ENCODE data around the gene DPP10. TPM values are rescaled to one million over a fixed set of nuclear protein-coding genes. Genes with fewer than 3 reads are reported as not detected.

Gene DPP10
- total RNA-seq, 1 experiment from 2014 or later = not detected

GRCh38 chr2:115779085-115779632 is 1336.7 kb downstream of the DPP10 start:
- no peak for TF ChIP-seq CTCF (IDR thresholded peaks at IDR 0.05; ENCODE audit: unreplicated experiment)
- H3K4me1 Mint-ChIP-seq (ENCODE audit: insufficient read depth, unreplicated experiment) = peaks cover 5% of the 10 kb centered on the region
- H3K27me3 Mint-ChIP-seq (ENCODE audit: insufficient read depth, unreplicated experiment) = no peaks in the 10 kb centered on the region
- H3K4me3 Mint-ChIP-seq (ENCODE audit: unreplicated experiment) = no peak overlapping the region
- CTCF ChIA-PET = no interaction called here
- peaks cover 5% of the 10 kb centered on the region for H3K9me3 Mint-ChIP-seq (ENCODE audit: unreplicated experiment)
- POLR2A ChIA-PET = no interaction called here
- intact Hi-C loops (cut with micrococcal nuclease) = no loop called here
- BruUV-seq (replicated peaks) = no TSS peak
- no peaks in the 10 kb centered on the region for H3K36me3 Mint-ChIP-seq (ENCODE audit: insufficient read depth, unreplicated experiment)
- DNase-seq (ENCODE audit: unreplicated experiment) = no peak
- H3K27ac Mint-ChIP-seq (ENCODE audit: low read depth, unreplicated experiment) = no peak overlapping the region

GRCh38 chr2:115782286-115782685 is 1339.8 kb downstream of the DPP10 start:
- Mint-ChIP-seq H3K9me3 (ENCODE audit: unreplicated experiment) (peaks cover 17% of the 10 kb centered on the region), H3K36me3 (ENCODE audit: insufficient read depth, unreplicated experiment) (no peaks in the 10 kb centered on the region), H3K27me3 (ENCODE audit: insufficient read depth, unreplicated experiment) (no peaks in the 10 kb centered on the region), H3K4me1 (ENCODE audit: insufficient read depth, unreplicated experiment) (peaks cover 5% of the 10 kb centered on the region), H3K4me3 (ENCODE audit: unreplicated experiment) (no peak overlapping the region), H3K27ac (ENCODE audit: low read depth, unreplicated experiment) (no peak overlapping the region)
- CTCF ChIA-PET = interaction anchor here (0.8 kb wide), 1 partner anchor 19 kb away, joined by 3 read pairs; no protein-coding TSS in a partner anchor
- no TSS peak for BruUV-seq (replicated peaks)
- TF ChIP-seq CTCF (IDR thresholded peaks at IDR 0.05; ENCODE audit: unreplicated experiment) = no peak
- intact Hi-C loops (cut with micrococcal nuclease) = no loop called here
- POLR2A ChIA-PET = no interaction called here
- no peak for DNase-seq (ENCODE audit: unreplicated experiment)

GRCh38 chr2:115796078-115796477 is 1353.6 kb downstream of the DPP10 start:
- H3K36me3 Mint-ChIP-seq (ENCODE audit: insufficient read depth, unreplicated experiment) = no peaks in the 10 kb centered on the region
- no TSS peak for BruUV-seq (replicated peaks)
- H3K9me3 Mint-ChIP-seq (ENCODE audit: unreplicated experiment) = peaks cover 8% of the 10 kb centered on the region
- no peak overlapping the region for H3K4me3 Mint-ChIP-seq (ENCODE audit: unreplicated experiment)
- no peaks in the 10 kb centered on the region for H3K4me1 Mint-ChIP-seq (ENCODE audit: insufficient read depth, unreplicated experiment)
- intact Hi-C loops (cut with micrococcal nuclease) = no loop called here
- CTCF ChIA-PET = no interaction called here
- TF ChIP-seq CTCF (IDR thresholded peaks at IDR 0.05; ENCODE audit: unreplicated experiment) = no peak
- POLR2A ChIA-PET = no interaction called here
- DNase-seq (ENCODE audit: unreplicated experiment) = no peak
- H3K27me3 Mint-ChIP-seq (ENCODE audit: insufficient read depth, unreplicated experiment) = no peaks in the 10 kb centered on the region
- H3K27ac Mint-ChIP-seq (ENCODE audit: low read depth, unreplicated experiment) = no peak overlapping the region

GRCh38 chr2:115807276-115807675 is 1364.8 kb downstream of the DPP10 start:
- intact Hi-C loops (cut with micrococcal nuclease) = no loop called here

More at GRCh38 chr2:115807276-115807675, 1364.8 kb downstream of the DPP10 start:
- Mint-ChIP-seq H3K27ac (ENCODE audit: low read depth, unreplicated experiment) (no peak overlapping the region), H3K4me1 (ENCODE audit: insufficient read depth, unreplicated experiment) (no peaks in the 10 kb centered on the region), H3K4me3 (ENCODE audit: unreplicated experiment) (no peak overlapping the region), H3K27me3 (ENCODE audit: insufficient read depth, unreplicated experiment) (no peaks in the 10 kb centered on the region), H3K36me3 (ENCODE audit: insufficient read depth, unreplicated experiment) (no peaks in the 10 kb centered on the region), H3K9me3 (ENCODE audit: unreplicated experiment) (peaks cover 15% of the 10 kb centered on the region)
- DNase-seq (ENCODE audit: unreplicated experiment) = no peak
- TF ChIP-seq CTCF (IDR thresholded peaks at IDR 0.05; ENCODE audit: unreplicated experiment) = no peak
- BruUV-seq (replicated peaks) = no TSS peak
- POLR2A ChIA-PET = no interaction called here
- CTCF ChIA-PET = no interaction called here

Measured in MCF 10A (cell line).